WTC11 (cell line): ENCODE measurements around the gene DPP4. TPM values are rescaled to one million over a fixed set of nuclear protein-coding genes. Genes with fewer than 3 reads are reported as not detected.

Experiments used
- ATAC-seq: fragments of 200-7000 bp; cut with Tn5 transposase; 2 replicates; pipeline ENCODE4 v1.10.0; 2021; ENCODE audit warnings: mild to moderate bottlenecking, moderate library complexity
- CTCF ChIA-PET: fragments of 300-600 bp; sonication (Branson Sonifier 250); formaldehyde crosslinking; loops from one replicate; lab custom pipeline; 2021; ENCODE audit warnings: antibody characterized with exemption; lab: Charles Lee
- POLR2A ChIA-PET: fragments of 350-600 bp; sonication (Branson Sonifier 250); formaldehyde crosslinking; loops from one replicate; lab custom pipeline; 2021; ENCODE audit warnings: antibody characterized with exemption; lab: Charles Lee
- DNase-seq: peaks from one replicate; pipeline ENCODE4 v3.0.0; 2021; ENCODE audit warnings: low spot score
- H3K27ac Mint-ChIP-seq: 2 replicates; pipeline ENCODE4 v1.8.0; 2021; ENCODE audit warnings: mixed read lengths
- H3K27me3 Mint-ChIP-seq: 2 replicates; pipeline ENCODE4 v1.8.0; 2021; ENCODE audit warnings: low read depth, mild to moderate bottlenecking, moderate library complexity, mixed read lengths
- H3K36me3 Mint-ChIP-seq: 2 replicates; pipeline ENCODE4 v1.8.0; 2021; ENCODE audit warnings: mixed read lengths
- H3K4me1 Mint-ChIP-seq: 2 replicates; pipeline ENCODE4 v1.8.0; 2022; ENCODE audit warnings: mixed read lengths
- H3K4me3 Mint-ChIP-seq: 2 replicates; pipeline ENCODE4 v1.8.0; 2021; ENCODE audit warnings: mild to moderate bottlenecking, moderate library complexity, mixed read lengths
- H3K9me3 Mint-ChIP-seq: 2 replicates; pipeline ENCODE4 v1.8.0; 2021; ENCODE audit warnings: mixed read lengths
- EMX1 ChIP-seq: fragments of 250-450 bp; sonication (Bioruptor Pico); IDR thresholded peaks from 2 replicates; pipeline ENCODE4 v1.8.0; 2021; ENCODE audit warnings: mild to moderate bottlenecking
- ESRRA ChIP-seq: sonication (generic); formaldehyde crosslinking; IDR thresholded peaks from 2 replicates; pipeline ENCODE4 v1.8.1; 2022; ENCODE audit warnings: mild to moderate bottlenecking, missing genetic modification reagents, borderline replicate concordance
- ETV6 ChIP-seq: sonication (generic); formaldehyde crosslinking; IDR thresholded peaks from 2 replicates; pipeline ENCODE4 v1.8.1; 2022; ENCODE audit warnings: mild to moderate bottlenecking, missing genetic modification reagents
- FOXP1 ChIP-seq: sonication (generic); formaldehyde crosslinking; IDR thresholded peaks from 2 replicates; pipeline ENCODE4 v1.8.0; 2022; ENCODE audit warnings: missing genetic modification reagents, mild to moderate bottlenecking, moderate library complexity, borderline replicate concordance
- GABPB1 ChIP-seq: sonication (generic); formaldehyde crosslinking; IDR thresholded peaks from 2 replicates; pipeline ENCODE4 v1.8.1; 2023; ENCODE audit warnings: mild to moderate bottlenecking, missing genetic modification reagents
- GTF2I ChIP-seq: fragments of 250-450 bp; sonication (Bioruptor Pico); conservative IDR thresholded peaks from 2 replicates; pipeline ENCODE4 v1.4.0; 2021; ENCODE audit warnings: mild to moderate bottlenecking
- IRF2 ChIP-seq: sonication (generic); formaldehyde crosslinking; IDR thresholded peaks from 2 replicates; pipeline ENCODE4 v1.8.0; 2022; ENCODE audit warnings: low read depth, missing genetic modification reagents, borderline replicate concordance
- KAT7 ChIP-seq: sonication (generic); formaldehyde crosslinking; IDR thresholded peaks from 2 replicates; pipeline ENCODE4 v1.8.1; 2023; ENCODE audit warnings: missing genetic modification reagents, mild to moderate bottlenecking, borderline replicate concordance
- MYBL2 ChIP-seq: sonication (generic); formaldehyde crosslinking; IDR thresholded peaks from 2 replicates; pipeline ENCODE4 v1.8.1; 2023; ENCODE audit warnings: mild to moderate bottlenecking, moderate library complexity, missing genetic modification reagents
- NFATC4 ChIP-seq: fragments of 250-450 bp; sonication (Bioruptor Pico); IDR thresholded peaks from 2 replicates; pipeline ENCODE4 v1.9.0; 2021; ENCODE audit warnings: mild to moderate bottlenecking
- NFE2L1 ChIP-seq: sonication (generic); formaldehyde crosslinking; IDR thresholded peaks from 2 replicates; pipeline ENCODE4 v1.8.1; 2023; ENCODE audit warnings: missing genetic modification reagents
- SOX15 ChIP-seq: fragments of 250-450 bp; sonication (Bioruptor Pico); IDR thresholded peaks from 2 replicates; pipeline ENCODE4 v1.9.0; 2021; ENCODE audit warnings: mild to moderate bottlenecking
- SP1 ChIP-seq: sonication (generic); formaldehyde crosslinking; conservative IDR thresholded peaks from 2 replicates; pipeline ENCODE4 v1.8.1; 2022; ENCODE audit warnings: missing genetic modification reagents
- ZNF219 ChIP-seq: sonication (generic); formaldehyde crosslinking; IDR thresholded peaks from 2 replicates; pipeline ENCODE4 v1.8.0; 2023; ENCODE audit warnings: missing genetic modification reagents, mild to moderate bottlenecking, borderline replicate concordance
- ZNF416 ChIP-seq: fragments of 250-450 bp; sonication (Bioruptor Pico); IDR thresholded peaks from 2 replicates; pipeline ENCODE4 v1.9.0; 2021; ENCODE audit warnings: mild to moderate bottlenecking, inconsistent platforms
- total RNA-seq: library from RNA; stranded (reverse); gene quantifications from 3 replicates; pipeline ENCODE4 v1.2.3, GENCODE V29; 2021
- TF ChIP-seq, protein P1 (sequence below): sonication (generic); formaldehyde crosslinking; conservative IDR thresholded peaks from 2 replicates; pipeline ENCODE4 v1.8.1; 2022; ENCODE audit warnings: mild to moderate bottlenecking, missing genetic modification reagents
- TF ChIP-seq, protein P2 (sequence below): fragments of 250-450 bp; sonication (Bioruptor Pico); IDR thresholded peaks from 2 replicates; pipeline ENCODE4 v1.9.0; 2021; ENCODE audit warnings: mild to moderate bottlenecking
- TF ChIP-seq, protein P3 (sequence below): sonication (generic); formaldehyde crosslinking; IDR thresholded peaks from 2 replicates; pipeline ENCODE4 v1.8.1; 2022; ENCODE audit warnings: mild to moderate bottlenecking, missing genetic modification reagents, moderate library complexity, borderline replicate concordance
- TF ChIP-seq, protein P4 (sequence below): sonication (generic); formaldehyde crosslinking; IDR thresholded peaks from 2 replicates; pipeline ENCODE4 v1.8.0; 2023; ENCODE audit warnings: missing genetic modification reagents
- TF ChIP-seq, protein P5 (sequence below): sonication (generic); formaldehyde crosslinking; IDR thresholded peaks from 2 replicates; pipeline ENCODE4 v1.8.1; 2023; ENCODE audit warnings: mild to moderate bottlenecking, missing genetic modification reagents, moderate library complexity
- TF ChIP-seq, protein P6 (sequence below): fragments of 250-450 bp; sonication (Bioruptor Pico); IDR thresholded peaks from 2 replicates; pipeline ENCODE4 v1.9.0; 2021; ENCODE audit warnings: moderate library complexity, mild to moderate bottlenecking, inconsistent platforms, borderline replicate concordance
- TF ChIP-seq, protein P7 (sequence below): sonication (generic); formaldehyde crosslinking; IDR thresholded peaks from 2 replicates; pipeline ENCODE4 v1.8.1; 2023; ENCODE audit warnings: mild to moderate bottlenecking, missing genetic modification reagents, moderate library complexity
- TF ChIP-seq, protein P8 (sequence below): fragments of 250-450 bp; sonication (Bioruptor Pico); IDR thresholded peaks from 2 replicates; pipeline ENCODE4 v1.9.0; 2021; ENCODE audit warnings: mild to moderate bottlenecking, borderline replicate concordance
- TF ChIP-seq, protein P9 (sequence below): fragments of 250-450 bp; sonication (Bioruptor Pico); IDR thresholded peaks from 2 replicates; pipeline ENCODE4 v2.1.2; 2022; ENCODE audit warnings: mild to moderate bottlenecking, moderate library complexity

Gene DPP4
- total RNA-seq, 1 experiment from 2014 or later: 3.6 TPM

DNA sequence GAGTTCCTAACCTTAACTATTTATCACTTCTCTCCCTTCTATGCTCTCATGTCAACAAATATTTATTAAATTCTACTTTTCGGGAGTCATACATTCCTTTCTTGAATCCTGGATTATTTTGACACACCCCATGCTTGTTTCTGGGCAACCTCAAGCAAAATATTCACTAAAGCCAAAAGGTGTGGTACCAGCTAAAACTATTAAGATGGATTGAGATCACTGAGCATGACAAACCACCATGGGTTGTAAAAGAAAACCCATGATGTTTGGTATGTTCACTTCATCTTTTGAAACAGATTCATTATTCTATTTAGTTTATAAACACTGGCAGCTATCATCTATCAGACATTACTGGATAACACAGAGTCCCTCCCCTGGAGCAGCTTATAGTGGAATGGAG lies 32.5 kb downstream of the DPP4 start:
- no peaks in the 10 kb centered on the region for H3K9me3 Mint-ChIP-seq
- TF ChIP-seq MYBL2 (CRISPR knock-in tag) (no peak), ETV6 (no peak), SOX15 (CRISPR knock-in tag) (no peak), ZNF416 (CRISPR knock-in tag) (no peak), GTF2I (CRISPR knock-in tag) (no peak), KAT7 (CRISPR knock-in tag) (no peak)
- TF ChIP-seq, protein P1, sequence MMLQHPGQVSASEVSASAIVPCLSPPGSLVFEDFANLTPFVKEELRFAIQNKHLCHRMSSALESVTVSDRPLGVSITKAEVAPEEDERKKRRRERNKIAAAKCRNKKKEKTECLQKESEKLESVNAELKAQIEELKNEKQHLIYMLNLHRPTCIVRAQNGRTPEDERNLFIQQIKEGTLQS (CRISPR knock-in tag): no peak
- TF ChIP-seq, protein P2, sequence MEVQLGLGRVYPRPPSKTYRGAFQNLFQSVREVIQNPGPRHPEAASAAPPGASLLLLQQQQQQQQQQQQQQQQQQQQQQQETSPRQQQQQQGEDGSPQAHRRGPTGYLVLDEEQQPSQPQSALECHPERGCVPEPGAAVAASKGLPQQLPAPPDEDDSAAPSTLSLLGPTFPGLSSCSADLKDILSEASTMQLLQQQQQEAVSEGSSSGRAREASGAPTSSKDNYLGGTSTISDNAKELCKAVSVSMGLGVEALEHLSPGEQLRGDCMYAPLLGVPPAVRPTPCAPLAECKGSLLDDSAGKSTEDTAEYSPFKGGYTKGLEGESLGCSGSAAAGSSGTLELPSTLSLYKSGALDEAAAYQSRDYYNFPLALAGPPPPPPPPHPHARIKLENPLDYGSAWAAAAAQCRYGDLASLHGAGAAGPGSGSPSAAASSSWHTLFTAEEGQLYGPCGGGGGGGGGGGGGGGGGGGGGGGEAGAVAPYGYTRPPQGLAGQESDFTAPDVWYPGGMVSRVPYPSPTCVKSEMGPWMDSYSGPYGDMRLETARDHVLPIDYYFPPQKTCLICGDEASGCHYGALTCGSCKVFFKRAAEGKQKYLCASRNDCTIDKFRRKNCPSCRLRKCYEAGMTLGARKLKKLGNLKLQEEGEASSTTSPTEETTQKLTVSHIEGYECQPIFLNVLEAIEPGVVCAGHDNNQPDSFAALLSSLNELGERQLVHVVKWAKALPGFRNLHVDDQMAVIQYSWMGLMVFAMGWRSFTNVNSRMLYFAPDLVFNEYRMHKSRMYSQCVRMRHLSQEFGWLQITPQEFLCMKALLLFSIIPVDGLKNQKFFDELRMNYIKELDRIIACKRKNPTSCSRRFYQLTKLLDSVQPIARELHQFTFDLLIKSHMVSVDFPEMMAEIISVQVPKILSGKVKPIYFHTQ: no peak
- TF ChIP-seq, protein P3, sequence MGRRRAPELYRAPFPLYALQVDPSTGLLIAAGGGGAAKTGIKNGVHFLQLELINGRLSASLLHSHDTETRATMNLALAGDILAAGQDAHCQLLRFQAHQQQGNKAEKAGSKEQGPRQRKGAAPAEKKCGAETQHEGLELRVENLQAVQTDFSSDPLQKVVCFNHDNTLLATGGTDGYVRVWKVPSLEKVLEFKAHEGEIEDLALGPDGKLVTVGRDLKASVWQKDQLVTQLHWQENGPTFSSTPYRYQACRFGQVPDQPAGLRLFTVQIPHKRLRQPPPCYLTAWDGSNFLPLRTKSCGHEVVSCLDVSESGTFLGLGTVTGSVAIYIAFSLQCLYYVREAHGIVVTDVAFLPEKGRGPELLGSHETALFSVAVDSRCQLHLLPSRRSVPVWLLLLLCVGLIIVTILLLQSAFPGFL: no peak
- TF ChIP-seq, protein P4, sequence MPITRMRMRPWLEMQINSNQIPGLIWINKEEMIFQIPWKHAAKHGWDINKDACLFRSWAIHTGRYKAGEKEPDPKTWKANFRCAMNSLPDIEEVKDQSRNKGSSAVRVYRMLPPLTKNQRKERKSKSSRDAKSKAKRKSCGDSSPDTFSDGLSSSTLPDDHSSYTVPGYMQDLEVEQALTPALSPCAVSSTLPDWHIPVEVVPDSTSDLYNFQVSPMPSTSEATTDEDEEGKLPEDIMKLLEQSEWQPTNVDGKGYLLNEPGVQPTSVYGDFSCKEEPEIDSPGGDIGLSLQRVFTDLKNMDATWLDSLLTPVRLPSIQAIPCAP (CRISPR knock-in tag): no peak
- no peaks in the 10 kb centered on the region for H3K36me3 Mint-ChIP-seq
- CTCF ChIA-PET: no interaction called here
- no peaks in the 10 kb centered on the region for H3K27me3 Mint-ChIP-seq
- no peak for DNase-seq
- H3K4me1 Mint-ChIP-seq: peaks cover 21% of the 10 kb centered on the region
- H3K27ac Mint-ChIP-seq: no peak overlapping the region
- POLR2A ChIA-PET: no interaction called here
- no peak for ATAC-seq
- H3K4me3 Mint-ChIP-seq: no peak overlapping the region

DNA sequence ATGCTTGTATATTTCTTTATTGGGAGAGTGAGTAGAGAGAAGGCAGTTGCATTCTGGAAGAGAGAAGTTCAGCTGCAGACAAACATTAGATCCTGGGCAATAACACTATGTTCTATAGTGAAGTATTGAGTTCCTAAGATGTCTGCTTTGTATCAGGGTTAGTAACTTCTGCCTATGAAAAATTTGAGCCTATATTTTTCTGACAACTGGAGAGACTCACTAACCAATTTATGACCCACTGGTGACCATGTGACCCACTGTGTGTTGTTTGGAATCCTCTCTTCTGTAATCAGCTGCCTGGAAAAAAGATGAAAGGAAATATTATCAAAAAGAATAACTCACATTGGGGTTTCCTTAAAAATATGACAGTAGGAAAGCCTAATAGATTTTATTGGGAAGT lies 35.3 kb downstream of the DPP4 start:
- Mint-ChIP-seq H3K27ac (no peak overlapping the region), H3K27me3 (no peaks in the 10 kb centered on the region), H3K36me3 (no peaks in the 10 kb centered on the region), H3K9me3 (no peaks in the 10 kb centered on the region), H3K4me1 (peaks cover 35% of the 10 kb centered on the region), H3K4me3 (no peak overlapping the region)
- POLR2A ChIA-PET: no interaction called here
- ATAC-seq: no peak
- no peak for DNase-seq
- CTCF ChIA-PET: no interaction called here
- TF ChIP-seq, protein P5, sequence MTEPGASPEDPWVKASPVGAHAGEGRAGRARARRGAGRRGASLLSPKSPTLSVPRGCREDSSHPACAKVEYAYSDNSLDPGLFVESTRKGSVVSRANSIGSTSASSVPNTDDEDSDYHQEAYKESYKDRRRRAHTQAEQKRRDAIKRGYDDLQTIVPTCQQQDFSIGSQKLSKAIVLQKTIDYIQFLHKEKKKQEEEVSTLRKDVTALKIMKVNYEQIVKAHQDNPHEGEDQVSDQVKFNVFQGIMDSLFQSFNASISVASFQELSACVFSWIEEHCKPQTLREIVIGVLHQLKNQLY (CRISPR knock-in tag): no peak
- TF ChIP-seq FOXP1 (CRISPR knock-in tag) (no peak), ZNF219 (CRISPR knock-in tag) (no peak), EMX1 (CRISPR knock-in tag) (no peak), IRF2 (no peak), GABPB1 (CRISPR knock-in tag) (no peak), NFATC4 (no peak), SP1 (CRISPR knock-in tag) (no peak), ESRRA (CRISPR knock-in tag) (no peak), NFE2L1 (CRISPR knock-in tag) (no peak)
- TF ChIP-seq, protein P6, sequence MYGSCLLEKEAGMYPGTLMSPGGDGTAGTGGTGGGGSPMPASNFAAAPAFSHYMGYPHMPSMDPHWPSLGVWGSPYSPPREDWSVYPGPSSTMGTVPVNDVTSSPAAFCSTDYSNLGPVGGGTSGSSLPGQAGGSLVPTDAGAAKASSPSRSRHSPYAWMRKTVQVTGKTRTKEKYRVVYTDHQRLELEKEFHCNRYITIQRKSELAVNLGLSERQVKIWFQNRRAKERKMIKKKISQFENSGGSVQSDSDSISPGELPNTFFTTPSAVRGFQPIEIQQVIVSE: no peak
- TF ChIP-seq, protein P7, sequence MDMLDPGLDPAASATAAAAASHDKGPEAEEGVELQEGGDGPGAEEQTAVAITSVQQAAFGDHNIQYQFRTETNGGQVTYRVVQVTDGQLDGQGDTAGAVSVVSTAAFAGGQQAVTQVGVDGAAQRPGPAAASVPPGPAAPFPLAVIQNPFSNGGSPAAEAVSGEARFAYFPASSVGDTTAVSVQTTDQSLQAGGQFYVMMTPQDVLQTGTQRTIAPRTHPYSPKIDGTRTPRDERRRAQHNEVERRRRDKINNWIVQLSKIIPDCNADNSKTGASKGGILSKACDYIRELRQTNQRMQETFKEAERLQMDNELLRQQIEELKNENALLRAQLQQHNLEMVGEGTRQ (CRISPR knock-in tag): no peak
- TF ChIP-seq, protein P8, sequence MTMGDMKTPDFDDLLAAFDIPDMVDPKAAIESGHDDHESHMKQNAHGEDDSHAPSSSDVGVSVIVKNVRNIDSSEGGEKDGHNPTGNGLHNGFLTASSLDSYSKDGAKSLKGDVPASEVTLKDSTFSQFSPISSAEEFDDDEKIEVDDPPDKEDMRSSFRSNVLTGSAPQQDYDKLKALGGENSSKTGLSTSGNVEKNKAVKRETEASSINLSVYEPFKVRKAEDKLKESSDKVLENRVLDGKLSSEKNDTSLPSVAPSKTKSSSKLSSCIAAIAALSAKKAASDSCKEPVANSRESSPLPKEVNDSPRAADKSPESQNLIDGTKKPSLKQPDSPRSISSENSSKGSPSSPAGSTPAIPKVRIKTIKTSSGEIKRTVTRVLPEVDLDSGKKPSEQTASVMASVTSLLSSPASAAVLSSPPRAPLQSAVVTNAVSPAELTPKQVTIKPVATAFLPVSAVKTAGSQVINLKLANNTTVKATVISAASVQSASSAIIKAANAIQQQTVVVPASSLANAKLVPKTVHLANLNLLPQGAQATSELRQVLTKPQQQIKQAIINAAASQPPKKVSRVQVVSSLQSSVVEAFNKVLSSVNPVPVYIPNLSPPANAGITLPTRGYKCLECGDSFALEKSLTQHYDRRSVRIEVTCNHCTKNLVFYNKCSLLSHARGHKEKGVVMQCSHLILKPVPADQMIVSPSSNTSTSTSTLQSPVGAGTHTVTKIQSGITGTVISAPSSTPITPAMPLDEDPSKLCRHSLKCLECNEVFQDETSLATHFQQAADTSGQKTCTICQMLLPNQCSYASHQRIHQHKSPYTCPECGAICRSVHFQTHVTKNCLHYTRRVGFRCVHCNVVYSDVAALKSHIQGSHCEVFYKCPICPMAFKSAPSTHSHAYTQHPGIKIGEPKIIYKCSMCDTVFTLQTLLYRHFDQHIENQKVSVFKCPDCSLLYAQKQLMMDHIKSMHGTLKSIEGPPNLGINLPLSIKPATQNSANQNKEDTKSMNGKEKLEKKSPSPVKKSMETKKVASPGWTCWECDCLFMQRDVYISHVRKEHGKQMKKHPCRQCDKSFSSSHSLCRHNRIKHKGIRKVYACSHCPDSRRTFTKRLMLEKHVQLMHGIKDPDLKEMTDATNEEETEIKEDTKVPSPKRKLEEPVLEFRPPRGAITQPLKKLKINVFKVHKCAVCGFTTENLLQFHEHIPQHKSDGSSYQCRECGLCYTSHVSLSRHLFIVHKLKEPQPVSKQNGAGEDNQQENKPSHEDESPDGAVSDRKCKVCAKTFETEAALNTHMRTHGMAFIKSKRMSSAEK (CRISPR knock-in tag): no peak
- TF ChIP-seq, protein P9, sequence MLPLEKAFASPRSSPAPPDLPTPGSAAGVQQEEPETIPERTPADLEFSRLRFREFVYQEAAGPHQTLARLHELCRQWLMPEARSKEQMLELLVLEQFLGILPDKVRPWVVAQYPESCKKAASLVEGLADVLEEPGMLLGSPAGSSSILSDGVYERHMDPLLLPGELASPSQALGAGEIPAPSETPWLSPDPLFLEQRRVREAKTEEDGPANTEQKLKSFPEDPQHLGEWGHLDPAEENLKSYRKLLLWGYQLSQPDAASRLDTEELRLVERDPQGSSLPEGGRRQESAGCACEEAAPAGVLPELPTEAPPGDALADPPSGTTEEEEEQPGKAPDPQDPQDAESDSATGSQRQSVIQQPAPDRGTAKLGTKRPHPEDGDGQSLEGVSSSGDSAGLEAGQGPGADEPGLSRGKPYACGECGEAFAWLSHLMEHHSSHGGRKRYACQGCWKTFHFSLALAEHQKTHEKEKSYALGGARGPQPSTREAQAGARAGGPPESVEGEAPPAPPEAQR (CRISPR knock-in tag): no peak
